HCT116 (cell line): ENCODE data around the gene INPP5B. TPM values are rescaled to one million over a fixed set of nuclear protein-coding genes. Genes with fewer than 3 reads are reported as not detected.

Experiments used
- ATAC-seq: fragments of 200-7000 bp; cut with Tn5 transposase; 2 replicates; pipeline ENCODE4 v1.9.1; 2020; ENCODE audit warnings: mild to moderate bottlenecking, moderate library complexity
- BruUV-seq: library from RNA; stranded (reverse); fragments of 400-500 nt; replicated peaks from 2 replicates; lab custom pipeline; 2021; lab: Mats Ljungman, UMichigan
- CTCF ChIA-PET: fragments of 300-600 bp; sonication (Branson Sonifier 250); formaldehyde crosslinking; loops from one replicate; lab custom pipeline; 2021; ENCODE audit warnings: antibody characterized with exemption; lab: Charles Lee
- POLR2A ChIA-PET: fragments of 300-600, 350-600 bp; sonication (Branson Sonifier 250); formaldehyde crosslinking; loops from one replicate; lab custom pipeline; 2021; ENCODE audit warnings: antibody characterized with exemption; lab: Charles Lee
- RAD21 ChIA-PET, 2 experiments: fragments of 300-600 bp; sonication (Branson Sonifier 250); formaldehyde crosslinking; loops; one replicate each; lab custom pipeline; 2023; ENCODE audit warnings: low total read pairs in 2 of 2; ENCODE audit not compliant: uncharacterized antibody in 2 of 2, unreplicated experiment in 2 of 2, low non-redundant PET in 1 of 2; lab: Charles Lee
- DNase-seq: peaks from one replicate; pipeline ENCODE4 v3.0.0-alpha.2; 2010; ENCODE audit warnings: low read depth, low spot score
- H2AFZ ChIP-seq: fragments of 200-600 bp; shearing (Covaris generic), sonication (generic); 2 replicates; pipeline ENCODE4 v1.6.1; 2017; ENCODE audit warnings: low read depth, mixed run types, mixed read lengths, antibody characterized with exemption, low read length; ENCODE audit not compliant: poor library complexity, severe bottlenecking
- H3K27ac ChIP-seq: 2 replicates; pipeline ENCODE4 v1.5.1; 2012; ENCODE audit warnings: low read depth, low read length
- H3K27me3 ChIP-seq: fragments of 200-600 bp; sonication (generic); 2 replicates; pipeline ENCODE4 v1.6.1; 2016; ENCODE audit warnings: mixed run types, low read length, mixed read lengths; ENCODE audit not compliant: insufficient read depth
- H3K36me3 ChIP-seq, 2 experiments: fragments of 200-500 bp in 1 of 2; fragments of 200-600 bp in 1 of 2; sonication (Bioruptor generic) in 1 of 2; sonication (generic) in 1 of 2; 2 replicates each; pipeline versions ENCODE4 v1.5.1 to v1.6.1; 2014 to 2016; ENCODE audit warnings: low read length in 2 of 2, inconsistent platforms in 1 of 2, mixed read lengths in 1 of 2, mixed run types in 1 of 2; ENCODE audit not compliant: insufficient read depth in 2 of 2, control insufficient read depth in 1 of 2
- H3K4me1 ChIP-seq, 2 experiments: fragments of 200-600 bp in 1 of 2; sonication (generic) in 1 of 2; 2 replicates each; pipeline versions ENCODE4 v1.5.1 to v1.6.1; 2012 to 2017; ENCODE audit warnings: low read length in 2 of 2, inconsistent platforms in 1 of 2, mild to moderate bottlenecking in 1 of 2, mixed read lengths in 1 of 2, mixed run types in 1 of 2, moderate library complexity in 1 of 2; ENCODE audit not compliant: insufficient read depth in 2 of 2, control insufficient read depth in 1 of 2
- H3K4me2 ChIP-seq: fragments of 200-600 bp; sonication (generic); 2 replicates; pipeline ENCODE4 v1.6.1; 2017; ENCODE audit warnings: mixed run types, low read length, mixed read lengths
- H3K4me3 ChIP-seq, 2 experiments: fragments of 200-600 bp in 1 of 2; sonication (generic) in 1 of 2; replicated peaks in 1 of 2; 2 replicates each; pipeline ENCODE4 v1.5.1; 2011 to 2016; ENCODE audit warnings: low read length in 2 of 2, control low read depth in 1 of 2, low read depth in 1 of 2, mild to moderate bottlenecking in 1 of 2, mixed read lengths in 1 of 2, mixed run types in 1 of 2
- H3K79me2 ChIP-seq: fragments of 200-600 bp; sonication (generic); 2 replicates; pipeline ENCODE4 v1.6.1; 2017; ENCODE audit warnings: mild to moderate bottlenecking, mixed run types, low read length, moderate library complexity, mixed read lengths; ENCODE audit not compliant: insufficient read depth
- H3K9ac ChIP-seq: fragments of 200-600 bp; sonication (generic); 2 replicates; pipeline ENCODE4 v1.6.1; 2016; ENCODE audit warnings: low read length, mixed read lengths
- H3K9me2 ChIP-seq: fragments of 200-600 bp; sonication (generic), shearing (Covaris generic); 2 replicates; pipeline ENCODE4 v1.6.1; 2017; ENCODE audit warnings: mixed run types, mild to moderate bottlenecking, moderate library complexity; ENCODE audit not compliant: insufficient read depth
- H3K9me3 ChIP-seq, 2 experiments: fragments of 200-500 bp in 1 of 2; fragments of 200-600 bp in 1 of 2; sonication (Bioruptor generic) in 1 of 2; sonication (generic) in 1 of 2; 2 replicates each; pipeline ENCODE4 v1.6.1; 2014 to 2017; ENCODE audit warnings: low read length in 2 of 2, mixed read lengths in 2 of 2, inconsistent platforms in 1 of 2, low read depth in 1 of 2, mild to moderate bottlenecking in 1 of 2, mixed run types in 1 of 2, moderate library complexity in 1 of 2; ENCODE audit not compliant: control insufficient read depth in 1 of 2, insufficient read depth in 1 of 2
- H4K20me1 ChIP-seq: fragments of 200-600 bp; sonication (generic), shearing (Covaris generic); 2 replicates; pipeline ENCODE4 v1.6.1; 2017; ENCODE audit warnings: mixed run types, mild to moderate bottlenecking, moderate library complexity; ENCODE audit not compliant: insufficient read depth
- CBX3 ChIP-seq: IDR thresholded peaks from 2 replicates; pipeline ENCODE4 v1.6.1; 2012; ENCODE audit warnings: low read depth
- ELF1 ChIP-seq: IDR thresholded peaks from 2 replicates; pipeline ENCODE4 v1.6.1; 2012; ENCODE audit warnings: low read depth, borderline replicate concordance
- EZH2 ChIP-seq: fragments of 200-600 bp; sonication (generic); IDR thresholded peaks from 2 replicates; pipeline ENCODE4 v1.6.1; 2017; ENCODE audit warnings: antibody characterized with exemption, mixed run types
- EZH2phosphoT487 ChIP-seq: fragments of 200-600 bp; IDR thresholded peaks from 2 replicates; pipeline ENCODE4 v1.6.1; 2018; ENCODE audit warnings: antibody characterized with exemption, borderline replicate concordance
- FOSL1 ChIP-seq: IDR thresholded peaks from 2 replicates; pipeline ENCODE4 v1.6.1; 2012; ENCODE audit warnings: low read depth
- POLR2A ChIP-seq: IDR thresholded peaks from 2 replicates; pipeline ENCODE4 v1.7.0; 2011; ENCODE audit warnings: borderline replicate concordance; ENCODE audit not compliant: insufficient read depth, insufficient read length; ENCODE audit errors: extremely low read depth
- POLR2AphosphoS5 ChIP-seq: IDR thresholded peaks from 2 replicates; pipeline ENCODE4 v1.6.1; 2011; ENCODE audit warnings: mild to moderate bottlenecking, low read depth, low read length, moderate library complexity
- RAD21 ChIP-seq: IDR thresholded peaks from 2 replicates; pipeline ENCODE4 v1.6.1; 2012; ENCODE audit warnings: low read depth, mild to moderate bottlenecking
- SIN3A ChIP-seq: IDR thresholded peaks from 2 replicates; pipeline ENCODE4 v1.6.1; 2012; ENCODE audit warnings: low read depth
- SP1 ChIP-seq: IDR thresholded peaks from 2 replicates; pipeline ENCODE4 v1.6.1; 2012; ENCODE audit warnings: low read depth
- SRF ChIP-seq: IDR thresholded peaks from 2 replicates; pipeline ENCODE4 v1.6.1; 2012; ENCODE audit warnings: low read depth
- TCF7L2 ChIP-seq: IDR thresholded peaks from 2 replicates; pipeline ENCODE4 v1.7.0; 2011; ENCODE audit warnings: borderline replicate concordance, inconsistent platforms; ENCODE audit not compliant: insufficient read depth, insufficient read length; ENCODE audit errors: extremely low read depth
- intact Hi-C: fragments of 100-400 bp; cut with micrococcal nuclease; formaldehyde crosslinking; loops from 2 replicates; pipeline ENCODE4 v1.10.0; 2022
- total RNA-seq: library from RNA; stranded (reverse); gene quantifications from one replicate; pipeline ENCODE4 v1.2.1, GENCODE V29; 2021; ENCODE audit not compliant: unreplicated experiment
- TF ChIP-seq, protein P1 (sequence below): IDR thresholded peaks from 2 replicates; pipeline ENCODE4 v1.6.1; 2011; ENCODE audit warnings: mild to moderate bottlenecking, low read length, moderate library complexity; ENCODE audit not compliant: insufficient replicate concordance; ENCODE audit errors: extremely low read depth
- TF ChIP-seq, protein P2 (sequence below): IDR thresholded peaks from 2 replicates; pipeline ENCODE4 v1.6.1; 2012; ENCODE audit warnings: low read depth

The INPP5B gene
- total RNA-seq, 1 experiment from 2014 or later: 20.8 TPM

DNA sequence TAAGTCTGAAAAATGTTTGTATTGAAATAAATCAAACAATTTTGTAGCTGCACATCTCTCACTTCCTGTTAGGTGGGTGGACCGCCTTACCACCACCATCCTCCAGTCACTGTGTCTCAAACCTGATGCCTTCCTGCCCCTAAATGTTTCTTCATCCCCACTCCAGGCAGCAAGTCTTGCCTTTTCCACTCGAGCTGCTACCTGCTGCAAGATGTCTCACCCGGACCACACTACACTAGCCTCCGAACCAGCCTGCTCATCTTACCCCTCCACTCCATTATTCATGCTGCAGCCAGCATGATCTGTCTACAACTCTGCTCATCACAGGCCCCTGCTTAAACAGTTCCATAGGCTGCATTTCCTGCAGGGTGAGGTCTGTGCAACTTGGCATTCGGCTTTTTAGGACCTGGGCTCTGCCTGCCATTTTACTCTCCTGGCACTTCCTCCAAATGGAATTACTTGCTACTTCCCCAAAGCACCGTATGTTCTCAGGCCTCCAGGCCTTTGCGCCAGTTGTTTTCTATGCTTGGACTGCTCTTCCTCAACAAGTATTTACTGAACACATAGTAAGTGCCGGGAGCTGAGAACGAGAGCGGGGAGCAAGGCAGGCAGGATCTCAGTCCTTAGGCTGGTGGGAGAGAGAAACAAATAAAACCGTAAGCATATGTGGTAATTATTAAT, 48.2 kb upstream of the INPP5B start:
- TF ChIP-seq SRF (no peak), EZH2phosphoT487 (no peak), SIN3A (no peak), POLR2AphosphoS5 (no peak), POLR2A (no peak), CBX3 (no peak), TCF7L2 (no peak), EZH2 (no peak), ELF1 (no peak), FOSL1 (no peak), RAD21 (no peak), SP1 (no peak)
- TF ChIP-seq, protein P1, sequence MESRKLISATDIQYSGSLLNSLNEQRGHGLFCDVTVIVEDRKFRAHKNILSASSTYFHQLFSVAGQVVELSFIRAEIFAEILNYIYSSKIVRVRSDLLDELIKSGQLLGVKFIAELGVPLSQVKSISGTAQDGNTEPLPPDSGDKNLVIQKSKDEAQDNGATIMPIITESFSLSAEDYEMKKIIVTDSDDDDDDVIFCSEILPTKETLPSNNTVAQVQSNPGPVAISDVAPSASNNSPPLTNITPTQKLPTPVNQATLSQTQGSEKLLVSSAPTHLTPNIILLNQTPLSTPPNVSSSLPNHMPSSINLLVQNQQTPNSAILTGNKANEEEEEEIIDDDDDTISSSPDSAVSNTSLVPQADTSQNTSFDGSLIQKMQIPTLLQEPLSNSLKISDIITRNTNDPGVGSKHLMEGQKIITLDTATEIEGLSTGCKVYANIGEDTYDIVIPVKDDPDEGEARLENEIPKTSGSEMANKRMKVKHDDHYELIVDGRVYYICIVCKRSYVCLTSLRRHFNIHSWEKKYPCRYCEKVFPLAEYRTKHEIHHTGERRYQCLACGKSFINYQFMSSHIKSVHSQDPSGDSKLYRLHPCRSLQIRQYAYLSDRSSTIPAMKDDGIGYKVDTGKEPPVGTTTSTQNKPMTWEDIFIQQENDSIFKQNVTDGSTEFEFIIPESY: no peak
- TF ChIP-seq, protein P2, sequence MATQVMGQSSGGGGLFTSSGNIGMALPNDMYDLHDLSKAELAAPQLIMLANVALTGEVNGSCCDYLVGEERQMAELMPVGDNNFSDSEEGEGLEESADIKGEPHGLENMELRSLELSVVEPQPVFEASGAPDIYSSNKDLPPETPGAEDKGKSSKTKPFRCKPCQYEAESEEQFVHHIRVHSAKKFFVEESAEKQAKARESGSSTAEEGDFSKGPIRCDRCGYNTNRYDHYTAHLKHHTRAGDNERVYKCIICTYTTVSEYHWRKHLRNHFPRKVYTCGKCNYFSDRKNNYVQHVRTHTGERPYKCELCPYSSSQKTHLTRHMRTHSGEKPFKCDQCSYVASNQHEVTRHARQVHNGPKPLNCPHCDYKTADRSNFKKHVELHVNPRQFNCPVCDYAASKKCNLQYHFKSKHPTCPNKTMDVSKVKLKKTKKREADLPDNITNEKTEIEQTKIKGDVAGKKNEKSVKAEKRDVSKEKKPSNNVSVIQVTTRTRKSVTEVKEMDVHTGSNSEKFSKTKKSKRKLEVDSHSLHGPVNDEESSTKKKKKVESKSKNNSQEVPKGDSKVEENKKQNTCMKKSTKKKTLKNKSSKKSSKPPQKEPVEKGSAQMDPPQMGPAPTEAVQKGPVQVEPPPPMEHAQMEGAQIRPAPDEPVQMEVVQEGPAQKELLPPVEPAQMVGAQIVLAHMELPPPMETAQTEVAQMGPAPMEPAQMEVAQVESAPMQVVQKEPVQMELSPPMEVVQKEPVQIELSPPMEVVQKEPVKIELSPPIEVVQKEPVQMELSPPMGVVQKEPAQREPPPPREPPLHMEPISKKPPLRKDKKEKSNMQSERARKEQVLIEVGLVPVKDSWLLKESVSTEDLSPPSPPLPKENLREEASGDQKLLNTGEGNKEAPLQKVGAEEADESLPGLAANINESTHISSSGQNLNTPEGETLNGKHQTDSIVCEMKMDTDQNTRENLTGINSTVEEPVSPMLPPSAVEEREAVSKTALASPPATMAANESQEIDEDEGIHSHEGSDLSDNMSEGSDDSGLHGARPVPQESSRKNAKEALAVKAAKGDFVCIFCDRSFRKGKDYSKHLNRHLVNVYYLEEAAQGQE: no peak
- Histone ChIP-seq H3K9ac (no peak overlapping the region), H3K27ac (no peak overlapping the region), H3K4me3 (no peak overlapping the region), H3K9me3 (no peaks in the 10 kb centered on the region), H3K4me1 (peaks cover 11 to 20% of the 10 kb centered on the region in 2 experiments), H3K27me3 (no peaks in the 10 kb centered on the region), H3K36me3 (peaks cover 16 to 18% of the 10 kb centered on the region in 2 experiments; a peak in 3 of 4 replicates), H4K20me1 (no peaks in the 10 kb centered on the region), H3K79me2 (peaks cover 8% of the 10 kb centered on the region; the same call in 1 of the 2 replicates), H3K9me2 (no peaks in the 10 kb centered on the region), H3K4me2 (no peak overlapping the region), H2AFZ (no peak overlapping the region)
- RAD21 ChIA-PET: no interaction called here
- CTCF ChIA-PET: no interaction called here
- POLR2A ChIA-PET: no interaction called here
- BruUV-seq: TSS peak; percentile 31
- ATAC-seq (no peak), DNase-seq (no peak)
- intact Hi-C loops: no loop called here
